Measurements from ENCODE around the gene PRR33.
"Not testable (repeated sequence)": the region's sequence is repeated elsewhere in the genome, so short reads cannot be mapped to it uniquely, and the experiment has no call there.

Gene PRR33

GRCh38 chr11:1876361-1877063 lies 15.2 kb downstream of the PRR33 start:
- DNase-seq (ENCODE audit: low read depth, low spot score): no peak

GRCh38 chr11:1875851-1876301 lies 15.8 kb downstream of the PRR33 start:
- not testable (repeated sequence) for DNase-seq (ENCODE audit: low read depth, low spot score)

GRCh38 chr11:1875093-1875850 lies 16.4 kb downstream of the PRR33 start:
- DNase-seq (ENCODE audit: low read depth, low spot score): no peak

- not testable (repeated sequence) for DNase-seq (ENCODE audit: low read depth, low spot score)
Measured at GRCh38 chr11:1874441-1875092, 17.1 kb downstream of the PRR33 start.

GRCh38 chr11:1873813-1874150 lies 17.9 kb downstream of the PRR33 start:
- DNase-seq (ENCODE audit: low read depth, low spot score): not testable (repeated sequence)

- DNase-seq (ENCODE audit: low read depth, low spot score): no peak
Measured at GRCh38 chr11:1873048-1873812, 18.5 kb downstream of the PRR33 start.

GRCh38 chr11:1872267-1872985 lies 19.3 kb downstream of the PRR33 start:
- no peak for DNase-seq (ENCODE audit: low read depth, low spot score)

GRCh38 chr11:1871531-1871930 lies 20.2 kb downstream of the PRR33 start:
- DNase-seq (ENCODE audit: low read depth, low spot score): no peak

GRCh38 chr11:1870721-1871466 lies 20.8 kb downstream of the PRR33 start:
- no peak for DNase-seq (ENCODE audit: low read depth, low spot score)

- DNase-seq (ENCODE audit: low read depth, low spot score): no peak
Measured at GRCh38 chr11:1870326-1870696, 21.4 kb downstream of the PRR33 start.

GRCh38 chr11:1869427-1870325 lies 22.0 kb downstream of the PRR33 start:
- DNase-seq (ENCODE audit: low read depth, low spot score): no peak

GRCh38 chr11:1868636-1869291 lies 22.9 kb downstream of the PRR33 start:
- no peak for DNase-seq (ENCODE audit: low read depth, low spot score)

GRCh38 chr11:1868056-1868635 lies 23.5 kb downstream of the PRR33 start:
- no peak for DNase-seq (ENCODE audit: low read depth, low spot score)

GRCh38 chr11:1867381-1867780 lies 24.3 kb downstream of the PRR33 start:
- DNase-seq (ENCODE audit: low read depth, low spot score): no peak

GRCh38 chr11:1866776-1867175 lies 24.9 kb downstream of the PRR33 start:
- no peak for DNase-seq (ENCODE audit: low read depth, low spot score)

- no peak for DNase-seq (ENCODE audit: low read depth, low spot score)
Measured at GRCh38 chr11:1866226-1866625, 25.5 kb downstream of the PRR33 start.

- no peak for DNase-seq (ENCODE audit: low read depth, low spot score)
Measured at GRCh38 chr11:1864831-1865665, 26.6 kb downstream of the PRR33 start.

GRCh38 chr11:1864231-1864630 lies 27.5 kb downstream of the PRR33 start:
- no peak for DNase-seq (ENCODE audit: low read depth, low spot score)
